GM19240 (cell line): ENCODE measurements around the gene COPB2.
"Not testable (repeated sequence)": the region's sequence is repeated elsewhere in the genome, so short reads cannot be mapped to it uniquely, and the experiment has no call there.

Experiments used
- DNase-seq: peaks from one replicate; pipeline ENCODE4 v3.0.0; 2011; ENCODE audit warnings: low spot score; ENCODE audit not compliant: insufficient read length

COPB2 gene

DNA sequence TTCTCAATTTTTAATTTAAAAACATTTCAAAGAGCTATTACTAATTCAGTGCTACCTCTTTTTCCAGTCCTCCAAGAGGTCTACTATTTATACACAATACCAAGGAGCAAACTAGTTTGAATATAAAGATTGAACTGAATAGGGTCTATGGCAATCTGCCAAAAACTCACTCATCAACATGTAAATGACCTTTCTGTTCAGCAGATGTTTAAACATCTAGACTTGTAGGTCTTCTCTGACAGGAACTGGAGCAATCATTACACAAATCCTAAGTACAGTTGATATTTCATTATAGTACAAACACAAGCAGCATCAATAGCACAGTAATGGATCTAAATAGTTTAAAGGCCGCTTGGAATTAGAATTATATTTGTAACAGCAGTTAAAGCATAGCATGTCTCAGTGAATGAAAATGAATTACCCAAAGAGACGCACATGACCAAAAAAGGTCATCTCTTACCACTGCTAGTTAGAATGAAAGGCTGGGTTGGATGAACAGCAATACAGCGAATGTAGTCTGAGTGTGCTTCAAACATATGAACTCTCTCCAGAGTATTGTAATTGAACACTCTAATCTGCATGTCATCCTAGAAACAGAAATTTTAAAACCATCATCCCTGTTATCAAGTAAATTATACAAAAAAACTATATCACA lies 10.7 kb downstream of the COPB2 start:
- no peak for DNase-seq

GRCh38 chr3:139377378-139377777 lies 12.1 kb downstream of the COPB2 start:
- DNase-seq = no peak

DNA sequence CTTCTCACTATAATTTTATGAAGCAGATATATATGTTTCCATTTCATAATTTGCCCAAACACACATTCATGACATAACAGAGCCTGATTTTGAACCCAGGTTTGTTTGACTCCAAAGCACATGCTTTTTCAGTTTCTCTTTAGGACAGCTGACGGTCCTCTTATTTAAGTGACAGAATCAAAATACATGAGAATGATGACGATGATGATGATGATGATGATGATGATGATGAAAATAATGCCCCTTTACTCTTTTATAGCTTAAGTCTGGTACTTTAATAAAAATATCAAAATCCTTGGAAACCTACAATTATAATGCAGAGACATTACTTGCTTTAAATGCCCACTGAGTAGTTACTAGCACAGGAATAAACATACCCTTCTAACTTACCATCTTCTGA lies 15.3 kb downstream of the COPB2 start:
- no peak for DNase-seq

- no peak for DNase-seq
Observed at GRCh38 chr3:139364549-139364948, 24.9 kb downstream of the COPB2 start.

- DNase-seq = no peak
Observed at GRCh38 chr3:139361276-139361675, 28.2 kb downstream of the COPB2 start.

- no peak for DNase-seq
Observed at GRCh38 chr3:139358841-139359562, 30.4 kb downstream of the COPB2 start.

DNA sequence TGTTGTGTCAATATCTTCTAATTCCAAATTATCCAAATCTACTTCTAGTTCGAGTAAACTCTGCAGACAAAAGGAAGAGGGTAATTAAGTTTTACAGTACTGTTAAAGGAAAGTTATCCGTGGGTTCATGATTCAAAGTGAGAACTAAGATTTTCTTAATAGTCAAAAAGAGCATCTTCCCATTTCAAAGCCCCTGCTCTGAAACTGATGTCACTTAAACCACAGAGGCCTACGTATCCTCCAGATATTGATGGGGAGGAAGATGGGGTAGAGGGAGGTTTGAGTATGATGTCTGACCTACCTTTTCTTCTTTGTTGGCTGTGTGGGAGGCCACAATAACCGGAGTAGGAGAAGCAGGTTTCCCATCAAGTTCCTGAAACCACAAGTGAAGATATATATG lies 31.5 kb downstream of the COPB2 start:
- DNase-seq = no peak

DNA sequence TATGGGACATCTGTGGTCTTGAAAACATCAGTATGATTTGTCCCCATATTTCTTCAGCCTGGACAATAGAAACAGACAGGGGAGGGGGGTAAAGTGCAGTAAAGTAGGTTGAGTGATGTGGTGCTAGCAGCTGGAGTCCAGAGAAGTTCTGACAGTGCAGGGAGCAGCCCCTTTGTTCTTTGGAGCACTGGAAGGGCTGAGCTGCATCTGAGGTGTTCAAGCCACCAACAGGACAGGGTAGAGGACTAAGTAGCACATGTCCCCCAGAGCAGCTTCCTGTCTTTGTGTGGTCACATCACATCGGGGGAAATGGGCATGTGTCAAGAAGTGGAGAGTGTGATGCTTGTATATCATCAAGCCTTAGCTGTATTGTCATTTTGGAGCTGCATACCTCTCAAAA lies 33.6 kb downstream of the COPB2 start:
- DNase-seq = no peak

DNA sequence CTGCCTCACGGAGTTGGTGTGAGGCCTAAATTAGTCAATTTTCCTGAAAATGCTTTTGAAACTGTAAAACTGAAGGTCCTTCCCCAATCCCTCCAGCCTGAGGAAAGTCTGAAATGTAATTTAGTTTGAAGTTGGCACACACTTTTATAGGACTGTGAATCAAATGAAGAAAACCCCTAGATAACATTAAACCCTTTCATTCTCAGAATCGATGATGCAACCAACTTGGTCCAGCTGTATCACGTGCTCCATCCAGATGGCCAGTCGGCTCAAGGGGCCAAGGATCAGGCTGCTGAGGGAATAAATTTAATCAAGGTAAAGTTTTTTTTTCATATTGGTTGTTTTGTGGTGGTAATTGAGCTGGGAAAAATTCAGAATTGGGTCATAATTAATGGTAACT lies 34.0 kb downstream of the COPB2 start:
- no peak for DNase-seq

DNA sequence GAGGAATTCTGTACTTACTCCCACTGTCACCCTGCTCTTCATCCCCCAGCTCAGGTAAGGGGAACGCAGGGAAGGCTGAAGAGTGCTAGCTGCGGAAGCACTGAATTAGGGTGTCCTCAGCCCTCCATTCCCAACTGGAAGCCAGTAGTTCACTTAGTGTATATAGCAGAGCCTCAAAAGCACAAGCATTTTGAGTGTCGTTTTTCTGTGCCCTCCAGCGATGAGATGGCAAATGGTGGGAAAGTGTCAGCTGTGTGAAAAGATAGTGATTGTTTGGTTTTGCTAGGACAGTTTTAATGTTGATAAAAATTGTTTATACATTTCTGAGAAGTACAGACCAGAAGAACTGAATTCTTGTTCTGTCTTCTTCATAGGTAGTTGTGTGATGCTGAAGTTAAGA lies 34.8 kb downstream of the COPB2 start:
- DNase-seq = no peak

GRCh38 chr3:139353920-139354556 lies 35.4 kb downstream of the COPB2 start:
- DNase-seq = no peak

DNA sequence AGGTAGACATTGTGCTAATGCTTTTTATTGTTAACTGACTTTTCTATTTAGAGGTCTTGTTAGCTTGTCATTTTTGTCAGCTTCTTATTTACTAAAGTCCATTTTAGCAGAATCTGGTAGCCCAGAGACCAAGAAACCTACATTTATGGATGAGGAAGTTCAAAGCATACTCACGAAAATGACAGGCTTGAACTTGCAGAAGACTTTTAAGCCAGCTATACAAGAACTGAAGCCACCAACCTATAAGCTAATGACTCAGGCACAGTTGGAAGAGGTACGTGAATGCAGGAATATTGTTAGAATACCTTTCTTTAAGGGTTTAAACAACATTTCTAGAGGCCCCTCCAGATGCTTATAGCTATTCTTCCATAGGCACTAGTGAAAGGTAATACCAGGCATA lies 42.7 kb downstream of the COPB2 start:
- DNase-seq = no peak

DNA sequence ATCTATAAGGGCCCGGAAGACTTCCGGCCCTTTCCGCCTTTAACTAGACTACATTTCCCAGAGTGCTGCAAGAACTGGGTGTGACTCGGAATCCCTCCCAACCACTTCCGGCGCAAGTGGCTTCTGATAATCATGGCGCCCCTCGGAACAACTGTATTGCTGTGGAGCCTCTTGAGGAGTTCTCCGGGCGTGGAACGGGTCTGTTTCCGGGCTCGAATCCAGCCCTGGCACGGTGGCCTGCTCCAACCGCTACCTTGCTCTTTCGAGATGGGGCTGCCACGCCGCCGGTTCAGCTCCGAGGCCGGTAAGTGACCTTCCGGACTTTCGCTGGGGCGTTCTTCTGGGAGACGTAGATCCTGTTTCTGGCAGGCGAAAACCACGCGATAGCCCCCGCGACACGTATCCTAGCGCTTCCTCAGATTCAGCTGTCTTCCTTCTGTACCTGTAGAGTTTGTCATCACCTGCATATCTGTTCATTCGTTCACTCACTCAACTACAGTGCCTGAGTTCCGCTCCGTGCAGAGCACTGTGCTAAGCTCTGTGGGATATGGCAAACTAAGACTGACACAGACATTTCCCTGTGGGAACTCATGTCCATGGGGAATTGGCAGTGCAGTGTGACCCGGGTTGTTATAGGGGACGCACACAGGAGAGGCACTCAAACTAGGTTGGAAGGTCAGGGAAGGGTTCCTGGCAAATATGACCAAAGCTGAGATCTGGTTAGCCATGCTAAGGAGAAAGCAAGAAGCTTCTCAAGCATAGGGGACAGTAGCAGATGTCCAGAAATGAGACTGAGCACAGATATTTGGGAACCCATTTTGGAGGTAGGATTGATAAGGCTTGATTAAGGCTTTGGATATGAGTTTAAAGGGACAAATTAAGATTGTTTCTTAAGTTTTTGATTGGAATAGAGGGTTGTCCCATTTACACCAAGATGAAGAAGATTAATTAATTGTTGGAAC lies 45.3 kb downstream of the COPB2 start, which contains the start of gene MRPS22:
Gene MRPS22, plus strand, starts transcription at position 126 of the 962 bp plus-strand sequence. Its CDS starts 7 bp downstream, at position 133.
- DNase-seq = peak; percentile 84

GRCh38 chr3:139342054-139342453 lies 47.4 kb downstream of the COPB2 start:
- no peak for DNase-seq

GRCh38 chr3:139340784-139341183 lies 48.7 kb downstream of the COPB2 start:
- DNase-seq = no peak

DNA sequence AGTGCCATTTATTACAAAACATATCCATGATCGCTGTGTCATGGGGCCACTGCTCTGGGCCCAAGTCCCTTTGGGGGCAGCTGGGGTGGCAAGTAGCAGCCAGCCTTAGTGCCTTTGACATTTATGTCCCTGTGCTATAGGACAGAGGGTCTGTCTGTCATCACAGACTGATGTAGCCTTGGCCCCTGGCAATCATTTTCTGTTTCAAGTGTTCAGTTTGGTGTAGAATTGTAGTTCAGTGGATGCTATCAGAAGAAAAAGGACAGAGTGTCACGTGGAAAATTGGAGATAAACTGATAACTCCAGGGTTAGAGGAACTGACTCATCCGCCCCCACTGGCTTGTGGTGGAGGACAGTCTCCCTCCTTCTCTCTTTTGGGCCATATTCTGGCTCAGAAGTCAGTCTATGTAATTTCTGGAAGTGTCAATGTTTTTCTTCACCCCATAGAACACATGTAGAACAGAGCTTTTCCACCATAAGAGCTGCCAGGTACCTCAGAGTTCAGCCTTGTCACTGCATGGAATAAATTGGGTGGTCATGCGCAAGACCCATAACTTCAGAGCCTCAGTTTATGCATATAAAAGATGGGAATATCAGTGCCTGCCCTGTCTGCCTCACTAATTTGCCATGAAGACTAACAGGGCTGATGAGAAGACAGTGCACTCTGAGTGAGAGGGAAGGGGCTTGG lies 50.1 kb downstream of the COPB2 start:
- DNase-seq = no peak

DNA sequence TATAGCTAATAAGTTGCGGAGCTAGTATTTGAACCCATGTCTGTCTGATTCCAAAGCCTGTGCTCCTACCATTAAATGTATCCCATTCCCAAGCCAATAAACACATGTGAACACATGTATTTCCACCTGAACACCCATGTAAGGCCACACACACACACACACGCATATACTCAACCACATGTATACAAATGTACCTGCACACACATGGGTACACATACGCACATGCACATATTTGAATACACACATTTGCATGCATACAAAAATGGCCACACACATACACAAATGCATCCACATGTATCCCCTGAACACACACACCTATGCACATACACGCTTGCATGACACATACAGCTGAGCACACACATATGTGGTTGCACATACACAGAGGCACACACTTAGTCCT lies 51.0 kb downstream of the COPB2 start:
- DNase-seq = no peak

- DNase-seq = not testable (repeated sequence)
Observed at GRCh38 chr3:139334675-139335074, 54.8 kb downstream of the COPB2 start.

- no peak for DNase-seq
Observed at GRCh38 chr3:139332092-139332491, 57.4 kb downstream of the COPB2 start.

DNA sequence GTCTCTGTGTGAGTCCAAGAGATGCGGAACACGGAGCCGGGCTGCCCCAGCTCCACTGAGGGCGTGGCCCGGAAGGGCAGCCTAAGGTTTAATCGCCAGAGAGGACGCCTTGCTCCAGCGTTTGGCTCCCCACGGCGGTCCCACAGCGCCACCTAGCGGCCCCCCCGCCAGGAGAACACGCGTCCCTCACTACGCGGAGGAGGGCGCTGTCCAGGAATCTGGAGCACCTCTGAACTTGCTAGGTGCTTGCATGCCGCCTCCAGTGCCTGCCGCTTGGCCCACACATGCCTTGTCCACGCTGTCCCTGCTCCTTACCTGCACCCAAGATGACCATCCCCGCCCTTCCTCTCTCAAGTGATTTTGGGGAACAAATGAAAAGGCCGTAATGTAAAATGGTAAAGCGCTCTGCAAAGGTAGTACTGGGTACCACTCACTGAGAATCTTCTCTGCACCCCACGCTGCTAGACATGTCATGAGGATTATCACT lies 60.0 kb downstream of the COPB2 start:
- peak; percentile 81 for DNase-seq

GRCh38 chr3:139328356-139328755 lies 61.1 kb downstream of the COPB2 start:
- DNase-seq = no peak
